Inferior parietal cortex (tissue), 1 donor: ENCODE data around the gene SLC38A8.

Experiments
- DNase-seq: peaks from one replicate; pipeline ENCODE4 v3.0.0-alpha.2; 2016; ENCODE audit errors: extremely low spot score

The SLC38A8 gene

DNA sequence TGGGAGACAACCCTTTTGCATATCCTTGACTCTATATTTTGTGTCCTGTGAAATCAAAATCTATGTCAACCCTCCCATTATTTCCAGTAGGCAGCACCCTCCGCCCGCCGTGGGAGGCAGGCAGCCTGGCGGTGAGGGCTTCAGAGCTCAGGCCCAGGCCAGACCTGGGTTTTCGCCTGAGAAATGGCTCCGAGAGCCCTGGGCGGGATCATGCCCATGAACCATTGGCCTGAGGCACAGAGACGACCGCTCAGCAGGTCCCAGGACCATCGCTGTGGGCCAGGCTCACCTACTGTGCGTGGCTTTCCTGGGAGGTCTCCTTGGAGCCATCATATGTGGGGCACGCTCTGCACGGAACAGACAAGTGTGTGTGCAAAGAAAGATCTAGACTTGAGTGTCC, 6.3 kb upstream of the SLC38A8 start:
- DNase-seq, result no peak

GRCh38 chr16:84048270-84048669, 5.7 kb upstream of the SLC38A8 start:
- DNase-seq, result no peak

GRCh38 chr16:84047626-84048025, 5.0 kb upstream of the SLC38A8 start:
- no peak for DNase-seq

DNA sequence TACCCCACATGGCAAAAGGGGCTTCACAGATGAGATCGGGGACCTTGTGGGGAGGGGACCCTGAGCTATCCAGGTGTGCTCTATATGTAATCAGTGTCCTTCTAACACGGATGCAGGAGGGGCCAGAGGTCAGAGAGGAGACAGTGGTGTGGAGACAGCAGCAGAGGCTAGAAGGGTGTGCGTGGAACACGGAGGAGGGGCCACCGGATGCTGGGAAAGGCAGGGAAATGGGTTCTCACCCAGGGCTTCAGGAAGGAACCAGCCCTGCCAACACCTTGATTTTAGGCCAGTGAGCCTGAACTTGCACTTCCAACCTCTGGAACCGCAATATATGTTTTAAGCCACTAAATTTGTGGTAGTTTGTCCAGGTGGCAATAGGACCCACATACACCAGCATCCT, 4.6 kb upstream of the SLC38A8 start:
- no peak for DNase-seq

DNA sequence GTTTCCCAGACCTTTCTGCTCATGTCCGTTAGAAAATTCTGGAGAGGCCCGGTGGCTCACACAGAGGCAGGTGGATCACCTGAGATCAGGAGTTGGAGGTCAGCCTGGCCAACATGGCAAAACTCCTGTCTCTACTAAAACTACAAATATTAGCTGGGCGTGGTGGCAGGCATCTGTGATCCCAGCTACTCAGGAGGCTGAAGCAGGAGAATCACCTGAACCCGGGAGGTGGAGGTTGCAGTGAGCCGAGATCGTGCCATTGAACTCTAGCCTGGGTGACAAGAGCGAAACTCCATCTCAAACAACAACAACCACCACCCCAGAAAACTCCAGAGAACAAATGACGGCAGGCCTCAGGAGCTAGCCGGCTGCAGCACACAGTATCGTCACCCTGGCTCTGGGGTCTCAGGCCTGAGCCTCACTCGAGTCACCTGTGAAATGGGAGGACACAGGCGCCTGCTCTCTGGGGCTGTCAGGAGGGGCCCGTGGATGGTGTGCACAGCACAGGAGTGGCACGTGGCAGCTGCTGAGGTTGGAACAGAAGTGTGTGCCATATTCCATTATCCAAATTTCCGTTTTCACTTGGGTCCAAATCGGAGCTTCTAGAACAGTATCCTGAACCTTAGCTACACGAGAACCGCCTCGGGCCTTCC, 3.3 kb upstream of the SLC38A8 start:
- no peak for DNase-seq

DNA sequence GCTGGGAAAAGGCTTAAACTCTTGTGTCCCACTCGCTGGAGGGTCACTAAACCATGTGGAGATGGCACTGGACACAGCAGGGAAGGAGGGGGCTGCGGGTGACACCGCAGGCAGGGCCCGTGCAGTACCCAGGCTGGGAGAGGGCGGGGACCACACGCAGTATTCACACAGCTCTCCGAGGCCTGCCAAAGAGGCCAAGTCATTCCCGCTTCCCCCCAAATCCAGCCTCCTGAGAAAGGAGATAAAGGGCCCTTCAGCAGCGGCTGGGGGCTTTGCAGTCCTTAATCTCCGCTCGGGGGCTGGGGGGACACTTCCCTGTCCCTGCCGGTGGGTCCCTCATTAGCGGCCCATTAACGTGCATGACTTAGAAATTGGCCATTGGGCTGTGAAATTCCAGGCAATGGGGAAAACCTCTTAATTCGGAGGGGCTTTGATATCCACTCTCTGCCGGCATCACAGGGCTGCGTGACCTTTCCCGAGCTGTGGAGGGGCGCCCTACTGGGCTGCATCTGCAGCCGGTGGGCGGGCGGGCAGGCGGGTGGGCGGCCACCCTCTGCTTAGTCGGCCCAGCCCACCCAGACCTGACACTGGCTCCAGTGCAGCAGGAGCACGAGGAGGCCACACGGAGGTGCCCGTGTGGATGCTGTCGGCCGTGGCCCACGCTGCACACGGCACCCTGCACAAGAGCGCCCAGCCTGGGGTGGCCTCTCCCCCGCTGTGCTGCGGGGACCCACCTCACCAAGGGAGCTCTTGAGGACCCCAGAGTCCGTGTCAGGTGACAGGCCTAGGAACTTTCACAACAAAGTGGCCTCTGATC, 2.6 kb upstream of the SLC38A8 start:
- no peak for DNase-seq

- no peak for DNase-seq
These were observed 1.5 kb upstream of the SLC38A8 start for GRCh38 chr16:84044118-84044488.

GRCh38 chr16:84043486-84044117, 1.0 kb upstream of the SLC38A8 start:
- DNase-seq, result no peak

DNA sequence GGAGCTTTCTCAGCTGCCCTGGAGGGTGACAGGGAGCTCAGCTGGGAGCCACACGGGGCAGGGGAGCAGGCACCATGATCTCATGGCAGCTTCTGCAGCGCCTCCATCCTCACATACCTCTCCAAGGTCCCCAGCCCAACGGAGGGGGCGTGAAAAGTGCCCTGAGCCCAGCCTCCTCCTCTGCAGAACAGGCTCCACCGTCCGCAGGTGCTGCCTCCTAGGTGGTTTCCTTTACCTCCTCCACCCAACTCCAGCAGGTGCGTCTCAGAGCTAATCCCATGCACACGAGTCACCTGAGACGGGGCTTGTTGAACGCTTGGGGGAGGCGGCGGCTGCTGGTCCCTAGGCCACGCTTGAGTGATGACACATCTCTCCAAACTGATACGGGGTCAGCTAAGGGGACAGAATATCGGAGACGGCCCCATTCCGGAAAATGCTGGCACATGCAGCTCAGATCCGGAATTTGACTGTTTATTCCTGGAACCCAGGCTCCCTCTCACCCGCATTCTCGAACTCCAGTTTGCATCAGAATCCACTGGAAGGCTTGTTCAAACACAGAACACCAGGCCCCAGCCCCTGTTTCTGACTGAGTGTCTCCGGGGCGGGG, 387 bp upstream of the SLC38A8 start:
- no peak for DNase-seq

DNA sequence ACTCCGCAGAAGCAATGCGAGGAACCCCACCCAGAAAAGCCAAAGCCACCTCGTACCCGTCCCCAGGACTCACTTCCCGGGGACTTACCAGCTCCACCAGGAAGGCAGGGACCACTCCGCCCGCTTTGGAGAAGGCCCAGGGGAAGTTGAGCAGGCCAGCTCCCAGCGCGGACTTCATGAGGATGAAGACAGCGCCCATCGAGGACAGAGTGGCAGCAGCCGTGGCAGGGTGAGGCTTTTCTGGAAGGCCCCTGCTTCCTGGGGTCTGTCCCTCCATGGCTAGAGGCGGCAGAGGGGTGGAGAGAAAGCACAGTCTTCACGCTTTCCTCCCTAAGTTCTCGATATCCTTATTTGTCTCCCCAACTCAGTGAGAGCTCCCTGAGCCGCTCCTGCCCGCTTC, 714 bp downstream of the SLC38A8 start:
- no peak for DNase-seq

DNA sequence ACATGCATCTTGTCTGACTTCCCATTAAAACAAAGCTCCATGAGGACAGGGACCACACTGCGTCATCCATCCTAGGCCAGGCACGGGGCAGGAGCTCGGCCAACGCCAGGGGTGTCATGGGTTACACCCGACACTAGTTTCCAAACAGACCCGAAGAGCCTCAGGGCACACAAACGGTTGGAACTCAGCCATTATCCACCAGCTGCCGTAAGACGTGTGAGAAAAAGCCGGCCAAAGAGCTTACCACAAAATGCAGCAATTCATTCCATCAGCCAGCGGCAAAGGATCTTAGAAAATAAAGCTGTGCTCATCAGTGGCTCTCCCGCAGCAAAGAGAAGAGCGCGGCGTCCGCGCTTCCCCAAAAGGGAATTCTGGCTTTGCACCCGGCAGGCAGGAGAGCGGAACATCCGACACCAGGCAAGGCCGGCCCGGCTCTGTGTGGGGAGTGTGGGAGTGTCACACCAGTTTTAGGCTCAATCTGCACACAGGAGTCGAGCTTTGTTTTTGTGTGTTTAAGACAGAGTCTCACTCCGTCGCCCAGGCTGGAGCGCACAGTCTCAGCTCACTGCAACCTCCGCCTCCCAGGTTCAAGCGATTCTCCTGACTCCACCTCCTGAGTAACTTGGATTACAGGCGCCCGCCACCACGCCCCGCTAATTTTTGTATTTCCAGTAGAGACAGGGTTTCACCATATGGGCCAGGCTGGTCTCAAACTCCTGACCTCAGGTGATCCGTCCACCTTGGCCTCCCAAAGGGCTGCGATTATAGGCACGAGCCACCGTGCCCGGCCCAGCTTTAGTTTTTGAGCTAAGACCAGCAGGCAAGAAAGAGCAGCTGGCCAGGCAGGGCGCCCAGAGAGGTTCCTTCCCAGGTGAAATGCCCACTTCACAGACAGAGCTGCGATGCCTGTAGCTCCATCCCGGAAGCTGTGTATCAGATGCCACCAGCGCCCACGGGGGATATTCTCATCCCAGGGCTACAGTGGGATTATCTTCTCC, 1.5 kb downstream of the SLC38A8 start:
- DNase-seq, result no peak

DNA sequence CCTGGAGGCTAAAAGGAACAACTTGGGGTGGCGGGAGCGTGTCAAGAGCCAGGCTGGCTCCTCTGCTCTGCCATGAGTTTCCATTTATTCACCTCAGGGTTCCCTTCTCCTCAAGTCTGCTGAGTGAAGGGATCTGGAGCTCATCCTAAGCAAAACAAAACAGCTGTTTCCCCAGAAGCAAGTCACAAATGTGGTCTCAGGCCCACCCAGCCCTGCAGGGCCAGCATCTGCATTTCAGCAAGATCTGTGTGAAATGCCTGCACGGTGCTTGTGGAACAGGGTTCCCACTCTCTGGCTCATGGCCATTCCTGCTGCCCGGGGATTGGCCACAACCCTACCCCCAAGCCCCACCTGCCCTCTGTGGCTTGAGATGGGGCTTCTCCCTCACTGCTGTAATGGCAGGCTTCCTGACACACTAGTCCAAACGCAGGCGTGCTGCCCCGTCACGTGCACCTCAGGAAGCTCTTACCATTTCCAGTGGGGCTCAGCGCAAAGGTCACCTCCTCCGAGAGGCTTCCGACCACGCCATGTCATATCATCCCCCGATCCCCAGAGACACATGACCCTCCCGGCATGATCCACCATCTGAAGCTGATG, 2.3 kb downstream of the SLC38A8 start:
- no peak for DNase-seq

DNA sequence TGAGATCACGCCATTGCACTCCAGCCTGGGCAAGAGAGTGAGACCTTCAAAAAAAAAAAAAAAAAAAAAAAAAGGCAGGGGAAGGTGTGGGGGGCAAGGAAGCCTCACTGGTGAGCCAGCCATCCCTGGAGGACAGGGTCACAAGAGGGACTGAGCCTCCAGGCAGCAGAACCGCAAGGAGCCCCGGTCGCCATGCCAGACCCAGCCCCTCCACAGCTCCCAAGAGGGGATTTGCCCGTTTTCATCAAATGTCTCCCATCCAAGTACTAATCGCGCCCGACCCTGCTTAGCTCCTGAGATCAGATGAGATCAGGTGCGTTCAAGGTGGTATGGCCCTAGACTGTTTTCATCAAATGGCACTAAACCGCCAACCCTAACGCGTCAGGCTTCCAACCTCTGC, 2.9 kb downstream of the SLC38A8 start:
- DNase-seq, result no peak

- DNase-seq, result no peak
These were observed 4.1 kb downstream of the SLC38A8 start for GRCh38 chr16:84038469-84038868.

- DNase-seq, result no peak
These were observed 5.6 kb downstream of the SLC38A8 start for GRCh38 chr16:84036982-84037425.

- no peak for DNase-seq
These were observed 6.5 kb downstream of the SLC38A8 start for GRCh38 chr16:84036131-84036530.

- DNase-seq, result no peak
These were observed 8.1 kb downstream of the SLC38A8 start for GRCh38 chr16:84034516-84034915.

DNA sequence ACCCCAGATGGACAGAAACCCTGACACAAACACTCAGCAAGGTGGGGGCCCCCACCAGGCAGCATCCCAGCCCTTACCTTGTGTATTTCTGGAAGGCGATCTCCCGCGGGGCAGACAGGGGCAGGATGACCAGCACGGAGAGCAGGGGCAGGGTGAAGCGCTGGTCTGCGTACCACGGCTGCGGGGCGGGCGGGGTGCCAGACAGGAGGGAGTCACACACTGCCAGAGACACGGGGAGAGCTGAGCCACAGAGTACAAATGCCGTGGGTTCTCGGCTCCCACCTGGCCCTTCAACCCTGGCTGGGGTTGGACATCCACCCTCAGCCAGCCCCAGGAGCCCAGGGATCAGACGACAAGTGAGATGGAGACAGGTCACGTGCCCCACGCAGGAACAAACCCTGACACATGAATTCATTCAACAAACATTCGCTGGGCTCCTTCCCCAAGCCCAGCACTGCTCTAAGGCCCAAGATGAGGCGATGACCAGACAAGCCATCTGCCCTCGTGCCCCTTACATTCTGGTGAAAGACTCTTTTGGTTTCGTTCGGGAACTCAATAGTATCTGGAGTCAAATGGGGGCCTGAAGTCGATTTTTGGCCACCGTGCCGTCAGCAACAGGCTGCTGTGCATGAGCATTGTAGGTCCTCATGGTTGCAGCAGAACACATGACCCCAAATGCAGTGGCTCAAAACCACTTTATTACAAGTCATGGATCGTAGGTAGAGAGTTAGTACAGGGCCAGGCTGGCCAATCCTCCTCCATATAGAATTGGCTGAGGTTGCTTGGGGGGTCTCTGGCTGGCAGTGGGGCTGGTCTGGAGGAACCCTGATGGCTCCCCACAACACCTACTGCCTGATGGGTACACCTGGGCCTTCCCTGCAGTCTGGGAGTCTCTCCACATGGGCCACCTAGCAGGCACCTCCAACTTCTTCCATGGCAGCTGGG, 9.1 kb downstream of the SLC38A8 start:
- no peak for DNase-seq

GRCh38 chr16:84032458-84033178, 10.0 kb downstream of the SLC38A8 start:
- no peak for DNase-seq
